Measurements from ENCODE around the gene AQP12B. TPM values are rescaled to one million over a fixed set of nuclear protein-coding genes. Genes with fewer than 3 reads are reported as not detected.
"Not testable (repeated sequence)": the region's sequence is repeated elsewhere in the genome, so short reads cannot be mapped to it uniquely, and the experiment has no call there.

AQP12B gene, protein sequence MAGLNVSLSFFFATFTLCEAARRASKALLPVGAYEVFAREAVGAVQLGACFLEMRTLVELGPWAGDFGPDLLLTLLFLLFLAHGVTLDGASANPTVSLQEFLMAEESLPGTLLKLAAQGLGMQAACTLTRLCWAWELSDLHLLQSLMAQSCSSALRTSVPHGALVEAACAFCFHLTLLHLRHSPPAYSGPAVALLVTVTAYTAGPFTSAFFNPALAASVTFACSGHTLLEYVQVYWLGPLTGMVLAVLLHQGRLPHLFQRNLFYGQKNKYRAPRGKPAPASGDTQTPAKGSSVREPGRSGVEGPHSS
- polyA plus RNA-seq (2013, experiment 1 of 2): not detected
- not detected for polyA plus RNA-seq (2013, experiment 2 of 2)

DNA sequence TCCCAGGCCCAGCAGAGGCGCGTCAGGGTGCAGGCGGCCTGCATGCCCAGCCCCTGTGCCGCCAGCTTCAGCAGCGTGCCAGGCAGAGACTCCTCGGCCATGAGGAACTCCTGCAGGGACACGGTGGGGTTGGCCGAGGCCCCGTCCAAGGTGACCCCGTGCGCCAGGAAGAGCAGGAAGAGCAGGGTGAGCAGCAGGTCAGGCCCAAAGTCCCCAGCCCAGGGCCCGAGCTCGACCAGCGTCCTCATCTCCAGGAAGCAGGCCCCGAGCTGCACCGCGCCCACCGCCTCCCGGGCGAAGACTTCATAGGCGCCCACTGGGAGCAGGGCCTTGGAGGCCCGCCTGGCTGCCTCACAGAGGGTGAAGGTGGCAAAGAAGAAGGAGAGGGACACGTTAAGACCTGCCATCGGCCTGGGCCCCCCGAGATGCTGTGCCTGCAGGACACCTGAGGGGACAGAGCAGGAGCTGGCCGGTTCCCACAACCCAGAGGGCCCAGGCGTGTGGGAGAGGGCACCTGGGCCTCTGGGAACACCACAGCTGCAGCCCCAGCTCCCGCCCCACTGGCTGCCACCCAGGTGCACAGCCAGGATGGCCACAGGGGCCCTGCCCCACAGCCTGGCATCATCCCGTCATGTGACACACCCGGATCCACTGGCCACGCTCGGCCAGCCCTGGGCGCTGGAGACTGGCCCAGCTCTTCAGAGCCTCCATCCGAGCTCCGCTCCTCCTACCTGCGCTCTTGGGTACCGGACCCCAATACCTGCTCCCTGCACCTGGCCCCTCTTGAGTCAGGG is at the start of gene AQP12B:
Gene AQP12B, minus strand, starts transcription at position 455 of the 794 bp plus-strand sequence. Its CDS starts 48 bp downstream, at position 407.
- WGBS: 83% methylated on average over 9 of the region's 37 CpGs

DNA sequence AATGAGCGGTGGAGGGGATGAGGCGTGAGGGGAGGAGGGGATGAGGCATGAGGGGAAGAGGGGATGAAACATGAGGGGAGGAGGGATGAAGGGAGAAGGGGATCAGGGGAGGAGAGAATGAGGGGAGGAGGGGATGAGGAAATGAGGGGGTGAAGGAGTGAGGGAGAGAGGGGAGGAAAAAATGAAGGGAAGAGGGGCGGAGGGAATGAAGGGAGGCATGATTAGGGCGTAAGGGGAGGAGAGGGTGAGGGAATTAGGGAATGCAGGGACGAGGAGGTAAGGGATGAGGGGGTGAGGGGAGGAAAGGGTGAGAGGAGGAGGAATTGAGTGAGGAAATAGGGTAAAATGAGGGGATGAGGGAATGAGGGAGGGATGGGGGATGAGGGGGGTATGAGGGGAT is 49.5 kb upstream of the AQP12B start:
- peaks cover 7% of the 10 kb centered on the region for H3K4me1 ChIP-seq (ENCODE audit: control insufficient read depth, insufficient read depth, low read depth, low read length)
- H3K23ac ChIP-seq (ENCODE audit: low read length in 2 of 2): no peak overlapping the region
- H2BK12ac ChIP-seq (ENCODE audit: low read length in 2 of 2): no peak overlapping the region
- no peak overlapping the region for H2AFZ ChIP-seq (ENCODE audit: low read depth, low read length)
- no peak overlapping the region for H3K18ac ChIP-seq (ENCODE audit: low read depth in 1 of 2, low read length in 2 of 2)
- DNase-seq: no peak
- no peak overlapping the region for H3K9ac ChIP-seq (ENCODE audit: low read length)
- H2BK120ac ChIP-seq (ENCODE audit: low read depth, low read length): no peak overlapping the region
- no peak overlapping the region for H2BK15ac ChIP-seq (ENCODE audit: low read depth, poor library complexity, severe bottlenecking)
- H3K27ac ChIP-seq (ENCODE audit: low read length, poor library complexity, severe bottlenecking): no peak overlapping the region
- no peaks in the 10 kb centered on the region for H3K79me1 ChIP-seq (replicated peaks; ENCODE audit: low read length, poor library complexity, severe bottlenecking)
- H3K36me3 ChIP-seq (ENCODE audit: control insufficient read depth in 1 of 2, insufficient read depth in 2 of 2, low read depth in 1 of 2, low read length in 2 of 2): no peaks in the 10 kb centered on the region
- no peak overlapping the region for H3K4me2 ChIP-seq (ENCODE audit: low read length, poor library complexity, severe bottlenecking)
- no peak overlapping the region for H3K4ac ChIP-seq (ENCODE audit: low read depth in 1 of 2, low read length in 2 of 2)
- H4K91ac ChIP-seq (ENCODE audit: low read length): no peak overlapping the region
- no peak overlapping the region for H4K8ac ChIP-seq (ENCODE audit: low read length)
- 79% methylated on average over 5 of the region's 5 CpGs for WGBS
- H2BK5ac ChIP-seq (ENCODE audit: low read depth, low read length, poor library complexity, severe bottlenecking): no peak overlapping the region
- no peak overlapping the region for H3K14ac ChIP-seq (ENCODE audit: low read length in 2 of 2)
- peaks cover 25 to 81% of the 10 kb centered on the region in 2 experiments for H3K27me3 ChIP-seq (ENCODE audit: control insufficient read depth in 1 of 2, insufficient read depth in 1 of 2, low read length in 2 of 2)
- no peaks in the 10 kb centered on the region for H3K9me3 ChIP-seq (ENCODE audit: control insufficient read depth, low read length)
- no peak overlapping the region for H2AK5ac ChIP-seq (ENCODE audit: low read length, severe bottlenecking)
- no peak overlapping the region for H3K4me3 ChIP-seq (ENCODE audit: insufficient read depth in 1 of 2, low read depth in 1 of 2, low read length in 2 of 2)

More for the DNA sequence above, at the start of gene AQP12B:
- not testable (repeated sequence) for DNase-seq; H3K18ac ChIP-seq (ENCODE audit: low read depth in 1 of 2, low read length in 2 of 2); H3K4me3 ChIP-seq (ENCODE audit: insufficient read depth in 1 of 2, low read depth in 1 of 2, low read length in 2 of 2); H3K23ac ChIP-seq (ENCODE audit: low read length in 2 of 2); H3K36me3 ChIP-seq (ENCODE audit: control insufficient read depth in 1 of 2, insufficient read depth in 2 of 2, low read depth in 1 of 2, low read length in 2 of 2); H2BK5ac ChIP-seq (ENCODE audit: low read depth, low read length, poor library complexity, severe bottlenecking); H2BK120ac ChIP-seq (ENCODE audit: low read depth, low read length); H3K4me1 ChIP-seq (ENCODE audit: control insufficient read depth, insufficient read depth, low read depth, low read length); H3K27ac ChIP-seq (ENCODE audit: low read length, poor library complexity, severe bottlenecking); H3K4me2 ChIP-seq (ENCODE audit: low read length, poor library complexity, severe bottlenecking); H4K8ac ChIP-seq (ENCODE audit: low read length); H3K14ac ChIP-seq (ENCODE audit: low read length in 2 of 2); H3K9ac ChIP-seq (ENCODE audit: low read length); H2AFZ ChIP-seq (ENCODE audit: low read depth, low read length); H2AK5ac ChIP-seq (ENCODE audit: low read length, severe bottlenecking); H2BK15ac ChIP-seq (ENCODE audit: low read depth, poor library complexity, severe bottlenecking); H3K79me1 ChIP-seq (replicated peaks; ENCODE audit: low read length, poor library complexity, severe bottlenecking); H3K9me3 ChIP-seq (ENCODE audit: control insufficient read depth, low read length); H3K4ac ChIP-seq (ENCODE audit: low read depth in 1 of 2, low read length in 2 of 2); H4K91ac ChIP-seq (ENCODE audit: low read length); H2BK12ac ChIP-seq (ENCODE audit: low read length in 2 of 2)
- H3K27me3 ChIP-seq (ENCODE audit: control insufficient read depth in 1 of 2, insufficient read depth in 1 of 2, low read length in 2 of 2): peaks cover 0 to 27% of the 10 kb centered on the region in 2 experiments

DNA sequence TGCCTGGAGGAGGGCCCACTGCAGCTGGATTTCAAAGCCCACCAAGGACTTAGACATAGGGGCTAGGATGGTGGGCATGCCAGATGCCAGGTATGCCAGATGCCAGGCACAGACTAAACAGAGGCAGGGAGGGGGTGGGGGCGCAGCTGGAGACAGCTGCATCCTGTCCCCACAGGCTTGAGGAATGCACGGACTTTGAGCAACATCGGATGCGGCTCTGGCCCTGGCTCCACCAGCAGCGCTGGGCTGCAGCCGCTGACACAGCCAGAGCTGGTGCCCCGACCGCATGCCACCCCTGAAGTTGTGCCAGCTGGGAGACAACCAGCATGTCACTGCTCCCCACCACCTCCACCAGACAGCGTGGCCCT is 48.5 kb upstream of the AQP12B start:
- H3K27ac ChIP-seq (ENCODE audit: low read length, poor library complexity, severe bottlenecking): no peak overlapping the region
- no peaks in the 10 kb centered on the region for H3K79me1 ChIP-seq (replicated peaks; ENCODE audit: low read length, poor library complexity, severe bottlenecking)
- no peak overlapping the region for H3K4me3 ChIP-seq (ENCODE audit: insufficient read depth in 1 of 2, low read depth in 1 of 2, low read length in 2 of 2)
- no peaks in the 10 kb centered on the region for H3K36me3 ChIP-seq (ENCODE audit: control insufficient read depth in 1 of 2, insufficient read depth in 2 of 2, low read depth in 1 of 2, low read length in 2 of 2)
- no peak overlapping the region for H2BK5ac ChIP-seq (ENCODE audit: low read depth, low read length, poor library complexity, severe bottlenecking)
- no peak overlapping the region for H3K4me2 ChIP-seq (ENCODE audit: low read length, poor library complexity, severe bottlenecking)
- H2BK15ac ChIP-seq (ENCODE audit: low read depth, poor library complexity, severe bottlenecking): no peak overlapping the region
- no peak overlapping the region for H3K9ac ChIP-seq (ENCODE audit: low read length)
- peaks cover 7% of the 10 kb centered on the region for H3K4me1 ChIP-seq (ENCODE audit: control insufficient read depth, insufficient read depth, low read depth, low read length)
- no peak overlapping the region for H4K91ac ChIP-seq (ENCODE audit: low read length)
- H3K9me3 ChIP-seq (ENCODE audit: control insufficient read depth, low read length): no peaks in the 10 kb centered on the region
- WGBS: 74% methylated on average over 9 of the region's 9 CpGs
- no peak overlapping the region for H2AK5ac ChIP-seq (ENCODE audit: low read length, severe bottlenecking)
- H3K27me3 ChIP-seq (ENCODE audit: control insufficient read depth in 1 of 2, insufficient read depth in 1 of 2, low read length in 2 of 2): peaks cover 25 to 81% of the 10 kb centered on the region in 2 experiments
- H3K18ac ChIP-seq (ENCODE audit: low read depth in 1 of 2, low read length in 2 of 2): no peak overlapping the region
- no peak overlapping the region for H3K14ac ChIP-seq (ENCODE audit: low read length in 2 of 2)
- H4K8ac ChIP-seq (ENCODE audit: low read length): no peak overlapping the region
- no peak overlapping the region for H3K23ac ChIP-seq (ENCODE audit: low read length in 2 of 2)
- no peak overlapping the region for H2BK120ac ChIP-seq (ENCODE audit: low read depth, low read length)
- DNase-seq: no peak
- H3K4ac ChIP-seq (ENCODE audit: low read depth in 1 of 2, low read length in 2 of 2): no peak overlapping the region
- no peak overlapping the region for H2AFZ ChIP-seq (ENCODE audit: low read depth, low read length)
- no peak overlapping the region for H2BK12ac ChIP-seq (ENCODE audit: low read length in 2 of 2)

DNA sequence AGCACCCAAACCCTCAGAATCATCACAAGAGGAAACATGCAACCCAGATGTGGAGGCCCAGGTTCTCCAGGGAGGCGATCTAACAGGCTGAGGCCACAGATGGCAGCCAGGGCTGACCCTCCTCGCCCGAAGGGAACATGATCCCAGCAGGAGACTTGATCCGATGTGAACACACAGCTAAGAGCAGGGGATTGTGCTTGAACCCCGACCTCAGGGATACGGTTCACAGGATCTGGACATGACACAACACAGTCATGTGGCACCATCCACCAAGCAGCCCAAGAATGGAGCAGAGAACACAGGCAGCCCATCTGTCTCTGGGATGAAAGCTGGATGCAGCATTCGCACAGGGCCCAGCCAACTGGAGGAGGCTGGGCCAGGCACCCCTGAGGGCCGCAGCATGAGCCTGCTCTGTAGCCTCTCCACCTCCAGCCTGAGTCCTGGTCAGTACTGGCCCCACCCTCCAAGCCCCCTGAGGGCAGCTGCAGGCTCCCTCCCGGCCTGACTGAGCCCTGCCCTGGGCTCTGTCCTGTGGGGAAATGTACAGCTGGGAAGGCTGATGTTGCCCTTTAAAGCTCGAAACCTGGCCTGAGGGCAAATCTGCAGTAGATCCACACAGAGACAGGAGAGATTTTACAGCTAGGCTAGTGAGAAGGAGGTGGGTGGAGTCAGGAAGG is 48.0 kb upstream of the AQP12B start:
- no peak overlapping the region for H3K27ac ChIP-seq (ENCODE audit: low read length, poor library complexity, severe bottlenecking)
- DNase-seq: peak; percentile 2
- H2BK12ac ChIP-seq (ENCODE audit: low read length in 2 of 2): no peak overlapping the region
- no peak overlapping the region for H3K18ac ChIP-seq (ENCODE audit: low read depth in 1 of 2, low read length in 2 of 2)
- no peak overlapping the region for H3K9ac ChIP-seq (ENCODE audit: low read length)
- H4K8ac ChIP-seq (ENCODE audit: low read length): no peak overlapping the region
- no peak overlapping the region for H2AK5ac ChIP-seq (ENCODE audit: low read length, severe bottlenecking)
- no peak overlapping the region for H3K14ac ChIP-seq (ENCODE audit: low read length in 2 of 2)
- H3K79me1 ChIP-seq (replicated peaks; ENCODE audit: low read length, poor library complexity, severe bottlenecking): no peaks in the 10 kb centered on the region
- no peak overlapping the region for H2BK120ac ChIP-seq (ENCODE audit: low read depth, low read length)
- no peak overlapping the region for H3K4me3 ChIP-seq (ENCODE audit: insufficient read depth in 1 of 2, low read depth in 1 of 2, low read length in 2 of 2)
- WGBS: 71% methylated on average over 9 of the region's 10 CpGs
- H3K36me3 ChIP-seq (ENCODE audit: control insufficient read depth in 1 of 2, insufficient read depth in 2 of 2, low read depth in 1 of 2, low read length in 2 of 2): no peaks in the 10 kb centered on the region
- no peak overlapping the region for H2AFZ ChIP-seq (ENCODE audit: low read depth, low read length)
- H3K27me3 ChIP-seq (ENCODE audit: control insufficient read depth in 1 of 2, insufficient read depth in 1 of 2, low read length in 2 of 2): peaks cover 25 to 81% of the 10 kb centered on the region in 2 experiments
- H3K4ac ChIP-seq (ENCODE audit: low read depth in 1 of 2, low read length in 2 of 2): no peak overlapping the region
- H2BK15ac ChIP-seq (ENCODE audit: low read depth, poor library complexity, severe bottlenecking): no peak overlapping the region
- H3K4me1 ChIP-seq (ENCODE audit: control insufficient read depth, insufficient read depth, low read depth, low read length): peaks cover 7% of the 10 kb centered on the region
- no peaks in the 10 kb centered on the region for H3K9me3 ChIP-seq (ENCODE audit: control insufficient read depth, low read length)
- H3K4me2 ChIP-seq (ENCODE audit: low read length, poor library complexity, severe bottlenecking): no peak overlapping the region
- no peak overlapping the region for H3K23ac ChIP-seq (ENCODE audit: low read length in 2 of 2)
- H2BK5ac ChIP-seq (ENCODE audit: low read depth, low read length, poor library complexity, severe bottlenecking): no peak overlapping the region
- no peak overlapping the region for H4K91ac ChIP-seq (ENCODE audit: low read length)

Data from mesenchymal stem cell (in vitro differentiated cells and primary cell).